Calu3 (cell line): ENCODE results near the gene TIMP2. TPM values are rescaled to one million over a fixed set of nuclear protein-coding genes. Genes with fewer than 3 reads are reported as not detected.

Experiments used
- BruUV-seq: library from RNA; stranded (reverse); fragments of 400-500 nt; replicated peaks from 2 replicates; lab custom pipeline; 2021; lab: Mats Ljungman, UMichigan
- CTCF ChIA-PET: fragments of 300-600 bp; sonication (Branson Sonifier 250); formaldehyde crosslinking; loops from one replicate; lab custom pipeline; 2022; ENCODE audit warnings: antibody characterized with exemption; lab: Charles Lee
- DNase-seq: peaks from one replicate; pipeline ENCODE4 v3.0.0; 2022
- H3K27ac Mint-ChIP-seq: one replicate; pipeline ENCODE4 v1.8.0; 2022; ENCODE audit warnings: mixed read lengths; ENCODE audit not compliant: unreplicated experiment
- H3K27me3 Mint-ChIP-seq: one replicate; pipeline ENCODE4 v1.8.0; 2022; ENCODE audit warnings: mixed read lengths; ENCODE audit not compliant: unreplicated experiment
- H3K36me3 Mint-ChIP-seq: one replicate; pipeline ENCODE4 v1.8.0; 2022; ENCODE audit warnings: mild to moderate bottlenecking, moderate library complexity, mixed read lengths; ENCODE audit not compliant: insufficient read depth, unreplicated experiment
- H3K4me1 Mint-ChIP-seq: one replicate; pipeline ENCODE4 v1.8.0; 2022; ENCODE audit warnings: mild to moderate bottlenecking, low read depth, mixed read lengths; ENCODE audit not compliant: unreplicated experiment
- H3K4me3 Mint-ChIP-seq: one replicate; pipeline ENCODE4 v1.8.0; 2022; ENCODE audit warnings: mild to moderate bottlenecking, low read depth, moderate library complexity, mixed read lengths; ENCODE audit not compliant: unreplicated experiment
- H3K9me3 Mint-ChIP-seq: one replicate; pipeline ENCODE4 v1.8.0; 2022; ENCODE audit warnings: low read depth, mixed read lengths; ENCODE audit not compliant: unreplicated experiment
- CTCF ChIP-seq: fragments of 200-600 bp; IDR thresholded peaks from one replicate; pipeline ENCODE4 v1.8.0; 2022; ENCODE audit warnings: antibody characterized with exemption; ENCODE audit not compliant: unreplicated experiment
- intact Hi-C: fragments of 100-400 bp; cut with micrococcal nuclease; formaldehyde crosslinking; loops from one replicate; pipeline ENCODE4 v1.10.0; 2022; ENCODE audit not compliant: unreplicated experiment
- total RNA-seq: library from RNA; stranded (reverse); gene quantifications from 2 replicates; pipeline ENCODE4 v1.2.3, GENCODE V29; 2022

TIMP2 gene
- total RNA-seq, 1 experiment from 2014 or later = 246 TPM

GRCh38 chr17:78855561-78856165, 69.5 kb downstream of the TIMP2 start:
- TF ChIP-seq CTCF = no peak
- Mint-ChIP-seq H3K9me3 (no peaks in the 10 kb centered on the region), H3K4me3 (no peak overlapping the region), H3K27ac (no peak overlapping the region), H3K36me3 (peaks cover 42% of the 10 kb centered on the region), H3K27me3 (no peaks in the 10 kb centered on the region), H3K4me1 (no peaks in the 10 kb centered on the region)
- DNase-seq = no peak
- intact Hi-C loops = no loop called here
- CTCF ChIA-PET = no interaction called here
- BruUV-seq = no TSS peak

- Mint-ChIP-seq H3K27me3 (no peaks in the 10 kb centered on the region), H3K4me3 (no peak overlapping the region), H3K36me3 (peaks cover 42% of the 10 kb centered on the region), H3K27ac (no peak overlapping the region), H3K4me1 (no peaks in the 10 kb centered on the region), H3K9me3 (no peaks in the 10 kb centered on the region)
- TF ChIP-seq CTCF = no peak
- no peak for DNase-seq
- no TSS peak for BruUV-seq
- intact Hi-C loops = no loop called here
- CTCF ChIA-PET = interaction anchor here (0.6 to 0.8 kb wide), 2 partner anchors 24 to 738 kb away, joined by 3 to 6 read pairs; no protein-coding TSS in a partner anchor
Observed at GRCh38 chr17:78854508-78854907, 70.7 kb downstream of the TIMP2 start.

- Mint-ChIP-seq H3K27ac (no peak overlapping the region), H3K9me3 (no peaks in the 10 kb centered on the region), H3K4me1 (no peaks in the 10 kb centered on the region), H3K27me3 (no peaks in the 10 kb centered on the region), H3K4me3 (no peak overlapping the region), H3K36me3 (peaks cover 42% of the 10 kb centered on the region)
- no peak for TF ChIP-seq CTCF
- DNase-seq = no peak
- intact Hi-C loops = no loop called here
- CTCF ChIA-PET = no interaction called here
- TSS peak; percentile 73 for BruUV-seq
Observed at GRCh38 chr17:78853926-78854394, 71.2 kb downstream of the TIMP2 start.

GRCh38 chr17:78852709-78853121, 72.5 kb downstream of the TIMP2 start:
- CTCF ChIA-PET = interaction anchor here (0.7 to 1.2 kb wide), 2 partner anchors 35 to 110 kb away, joined by 3 to 4 read pairs; no protein-coding TSS in a partner anchor
- no peak for TF ChIP-seq CTCF
- Mint-ChIP-seq H3K9me3 (no peaks in the 10 kb centered on the region), H3K4me3 (no peak overlapping the region), H3K27ac (no peak overlapping the region), H3K27me3 (no peaks in the 10 kb centered on the region), H3K36me3 (peaks cover 42% of the 10 kb centered on the region), H3K4me1 (no peaks in the 10 kb centered on the region)
- intact Hi-C loops = no loop called here
- no peak for DNase-seq
- no TSS peak for BruUV-seq
